ENCODE results near the gene MAP7D2. TPM values are rescaled to one million over a fixed set of nuclear protein-coding genes. Genes with fewer than 3 reads are reported as not detected.

Gene MAP7D2
- total and polyA plus RNA-seq, 2 of the 4 experiments (the other 2 are of a cell fraction) = 0.18 to 0.19 TPM

- POLR2A ChIA-PET (ENCODE audit: unreplicated experiment) = no interaction called here
- Histone ChIP-seq H3K56ac (ENCODE audit: extremely low read depth, insufficient read depth, low read length) (no peak overlapping the region), H4K20me1 (ENCODE audit: insufficient read depth, low read length) (no peaks in the 10 kb centered on the region), H3K9me1 (ENCODE audit: insufficient read depth, low read length) (no peaks in the 10 kb centered on the region), H2AK9ac (replicated peaks; ENCODE audit: low read depth, low read length, poor library complexity) (no peak overlapping the region), H2BK5ac (ENCODE audit: low read depth, low read length, poor library complexity, severe bottlenecking) (no peak overlapping the region), H2AFZ (replicated peaks; ENCODE audit: low read length, poor library complexity) (no peak overlapping the region), H2BK120ac (ENCODE audit: low read depth, low read length) (no peak overlapping the region), H3K4me3 (ENCODE audit: insufficient read depth, low read depth, low read length) (no peak overlapping the region), H2AK5ac (ENCODE audit: low read depth, low read length) (no peak overlapping the region), H2BK20ac (ENCODE audit: low read depth, low read length) (no peak overlapping the region), H3K18ac (ENCODE audit: low read depth, low read length) (no peak overlapping the region), H3K4me1 (ENCODE audit: control insufficient read depth, insufficient read depth, low read length) (no peaks in the 10 kb centered on the region), H2BK15ac (ENCODE audit: low read depth, low read length) (no peak overlapping the region), H3K27ac (ENCODE audit: insufficient read depth, low read length) (no peak overlapping the region), H3K4ac (ENCODE audit: low read depth, low read length) (no peak overlapping the region), H3K27me3 (ENCODE audit: control insufficient read depth, insufficient read depth, low read length) (peaks cover 26% of the 10 kb centered on the region), H3K9ac (ENCODE audit: low read depth, low read length) (no peak overlapping the region), H4K91ac (ENCODE audit: insufficient read depth, low read depth, low read length) (no peak overlapping the region), H3K4me2 (ENCODE audit: low read depth, low read length) (no peak overlapping the region), H3K9me3 (ENCODE audit: control insufficient read depth, insufficient read depth, low read length) (no peaks in the 10 kb centered on the region), H4K5ac (ENCODE audit: low read depth, low read length) (no peak overlapping the region), H3K79me1 (ENCODE audit: low read depth in 1 of 2, low read length in 2 of 2) (no peaks in the 10 kb centered on the region), H3K23ac (ENCODE audit: low read depth, low read length) (no peak overlapping the region), H3K36me3 (ENCODE audit: control insufficient read depth, insufficient read depth, low read length) (no peaks in the 10 kb centered on the region), H4K8ac (ENCODE audit: low read depth in 2 of 2, low read length in 2 of 2) (no peak overlapping the region), H3K14ac (replicated peaks; ENCODE audit: low read depth, low read length) (no peak overlapping the region)
- no CpG with 5 or more reads among the region's 2 CpGs for WGBS, 2 experiments (ENCODE audit: extremely low coverage in 2 of 2, insufficient read length in 1 of 2)
- ATAC-seq (ENCODE audit: low read depth) = no peak
- no TSS peak for BruUV-seq (replicated peaks)
- CTCF ChIA-PET = no interaction called here
- in situ Hi-C loops (cut with MboI; ENCODE audit: low sequenced_read_pairs) = loop anchor here (25.0 kb wide), 2 partner anchors 515 to 1715 kb away; no protein-coding TSS in a partner anchor
- TF ChIP-seq RAD21 (IDR thresholded peaks at IDR 0.05; ENCODE audit: low read length) (no peak), RFX5 (IDR thresholded peaks at IDR 0.05; ENCODE audit: low read depth, low read length) (no peak), FOS (IDR thresholded peaks at IDR 0.05; ENCODE audit: low read depth, low read length) (no peak), BHLHE40 (IDR thresholded peaks at IDR 0.05; ENCODE audit: low read depth, low read length) (no peak), CHD1 (IDR thresholded peaks at IDR 0.05; ENCODE audit: low read depth, low read length) (no peak), NFE2L2 (IDR thresholded peaks at IDR 0.05; ENCODE audit: low read depth, low read length) (no peak), MXI1 (IDR thresholded peaks at IDR 0.05; ENCODE audit: borderline replicate concordance, low read depth, low read length) (no peak), MAZ (IDR thresholded peaks at IDR 0.05; ENCODE audit: borderline replicate concordance, low read depth, low read length) (no peak), MAFK (IDR thresholded peaks at IDR 0.05; ENCODE audit: low read depth, low read length) (no peak), USF2 (IDR thresholded peaks at IDR 0.05; ENCODE audit: low read depth, low read length) (no peak), ELK1 (IDR thresholded peaks at IDR 0.05; ENCODE audit: borderline replicate concordance, low read depth, low read length) (no peak), SMC3 (IDR thresholded peaks at IDR 0.05; ENCODE audit: low read depth, low read length) (no peak), POLR2A (IDR thresholded peaks at IDR 0.05; ENCODE audit: low read depth, low read length) (no peak), RCOR1 (IDR thresholded peaks at IDR 0.05; ENCODE audit: insufficient replicate concordance, low read length) (no peak), CEBPB (IDR thresholded peaks at IDR 0.05; ENCODE audit: low read depth, low read length) (no peak)
- TF ChIP-seq, protein P1, sequence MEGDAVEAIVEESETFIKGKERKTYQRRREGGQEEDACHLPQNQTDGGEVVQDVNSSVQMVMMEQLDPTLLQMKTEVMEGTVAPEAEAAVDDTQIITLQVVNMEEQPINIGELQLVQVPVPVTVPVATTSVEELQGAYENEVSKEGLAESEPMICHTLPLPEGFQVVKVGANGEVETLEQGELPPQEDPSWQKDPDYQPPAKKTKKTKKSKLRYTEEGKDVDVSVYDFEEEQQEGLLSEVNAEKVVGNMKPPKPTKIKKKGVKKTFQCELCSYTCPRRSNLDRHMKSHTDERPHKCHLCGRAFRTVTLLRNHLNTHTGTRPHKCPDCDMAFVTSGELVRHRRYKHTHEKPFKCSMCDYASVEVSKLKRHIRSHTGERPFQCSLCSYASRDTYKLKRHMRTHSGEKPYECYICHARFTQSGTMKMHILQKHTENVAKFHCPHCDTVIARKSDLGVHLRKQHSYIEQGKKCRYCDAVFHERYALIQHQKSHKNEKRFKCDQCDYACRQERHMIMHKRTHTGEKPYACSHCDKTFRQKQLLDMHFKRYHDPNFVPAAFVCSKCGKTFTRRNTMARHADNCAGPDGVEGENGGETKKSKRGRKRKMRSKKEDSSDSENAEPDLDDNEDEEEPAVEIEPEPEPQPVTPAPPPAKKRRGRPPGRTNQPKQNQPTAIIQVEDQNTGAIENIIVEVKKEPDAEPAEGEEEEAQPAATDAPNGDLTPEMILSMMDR (conservative IDR thresholded peaks at IDR 0.05; ENCODE audit: low read depth, low read length) = no peak
- intact Hi-C loops (cut with micrococcal nuclease) = no loop called here
- dilution Hi-C loops (cut with HindIII; ENCODE audit: low sequenced_read_pairs, unreplicated experiment) = no loop called here
- no peak for DNase-seq
Observed at GRCh38 chrX:20101934-20102581, 14.6 kb downstream of the MAP7D2 start.

Measured in IMR-90 (cell line).